K562 (cell line): Measurements from ENCODE around the gene DNAH8. TPM values are rescaled to one million over a fixed set of nuclear protein-coding genes. Genes with fewer than 3 reads are reported as not detected.

Experiments used
- ATF7 ChIP-seq: fragments of 450-650 bp; IDR thresholded peaks from 2 replicates; pipeline ENCODE4 v1.7.1; 2014; ENCODE audit warnings: mild to moderate bottlenecking, moderate library complexity
- CBX3 ChIP-seq, 2 experiments: IDR thresholded peaks; 1 replicate in 1 of 2; 2 replicates in 1 of 2; pipeline ENCODE4 v1.6.1; 2012; ENCODE audit warnings: inconsistent platforms in 2 of 2, low read length in 2 of 2, borderline replicate concordance in 1 of 2, control low read depth in 1 of 2
- CREM ChIP-seq: IDR thresholded peaks from 2 replicates; pipeline ENCODE4 v1.6.1; 2014; ENCODE audit warnings: antibody characterized with exemption, low read depth
- DMBX1 ChIP-seq: fragments of 250-450 bp; sonication (Bioruptor Pico); IDR thresholded peaks from 2 replicates; pipeline ENCODE4 v1.8.0; 2022; ENCODE audit warnings: inconsistent platforms, mild to moderate bottlenecking, moderate library complexity, borderline replicate concordance
- ESRRA ChIP-seq: fragments of 450-650 bp; IDR thresholded peaks from 2 replicates; pipeline ENCODE4 v1.6.1; 2014; ENCODE audit warnings: low read depth, mild to moderate bottlenecking, moderate library complexity, borderline replicate concordance
- ETV6 ChIP-seq, 3 experiments: fragments of 150-350 bp in 1 of 3; sonication (generic) in 1 of 3; formaldehyde crosslinking in 1 of 3; IDR thresholded peaks; 2 replicates each; pipeline versions ENCODE4 v1.6.1 to v1.8.0; 2014 to 2022; ENCODE audit warnings: borderline replicate concordance in 2 of 3, low read depth in 2 of 3, antibody characterized with exemption in 1 of 3, low read length in 1 of 3, mild to moderate bottlenecking in 1 of 3, missing genetic modification reagents in 1 of 3
- GTF2A2 ChIP-seq: IDR thresholded peaks from 2 replicates; pipeline ENCODE4 v1.6.1; 2016; ENCODE audit warnings: mild to moderate bottlenecking, missing genetic modification characterization, missing compliant biosample characterization
- MCM2 ChIP-seq: fragments of 450-650 bp; IDR thresholded peaks from 2 replicates; pipeline ENCODE4 v1.6.1; 2017; ENCODE audit warnings: low read depth, mild to moderate bottlenecking
- MEIS2 ChIP-seq: fragments of 450-650 bp; IDR thresholded peaks from 2 replicates; pipeline ENCODE4 v1.6.1; 2014; ENCODE audit warnings: mild to moderate bottlenecking; ENCODE audit not compliant: partially characterized antibody
- NR4A1 ChIP-seq, 2 experiments: fragments of 250-450 bp in 1 of 2; fragments of 450-650 bp in 1 of 2; sonication (Bioruptor Pico) in 1 of 2; IDR thresholded peaks; 2 replicates each; pipeline versions ENCODE4 v1.4.0 to v1.6.1; 2016 to 2020; ENCODE audit warnings: mild to moderate bottlenecking in 2 of 2, missing compliant biosample characterization in 1 of 2, missing genetic modification characterization in 1 of 2, moderate library complexity in 1 of 2
- SMAD4 ChIP-seq: fragments of 250-450 bp; sonication (Bioruptor Pico); conservative IDR thresholded peaks from 2 replicates; pipeline ENCODE4 v1.8.0; 2021; ENCODE audit warnings: inconsistent platforms, mild to moderate bottlenecking, moderate library complexity
- ZFP30 ChIP-seq: fragments of 250-450 bp; sonication (Bioruptor Pico); IDR thresholded peaks from 2 replicates; pipeline ENCODE4 v1.8.0; 2022; ENCODE audit warnings: moderate library complexity, mild to moderate bottlenecking, inconsistent platforms, borderline replicate concordance
- ZNF143 ChIP-seq: sonication (generic); formaldehyde crosslinking; IDR thresholded peaks from 2 replicates; pipeline ENCODE4 v1.9.0; 2022; ENCODE audit warnings: mild to moderate bottlenecking, missing genetic modification reagents
- ZNF197 ChIP-seq: fragments of 200-800 bp; sonication (Bioruptor generic); IDR thresholded peaks from 2 replicates; pipeline ENCODE4 v1.6.1; 2016; ENCODE audit warnings: low read depth, missing genetic modification characterization, missing compliant biosample characterization
- polyA plus RNA-seq, 8 experiments: library from polyadenylated mRNA; depleted of rRNA in 4 of 8; stranded (reverse) in 5 of 8; unstranded in 3 of 8; fragments of >200 nt; fragmentation: Nextera tagmentation in 2 of 8; fragmentation: Illumina TruSeq in 1 of 8; extraction: Ambion mirVana in 2 of 8; extraction: Trizol in 1 of 8; gene quantifications; 2 replicates each; pipeline versions ENCODE4 v1.2.1 to v1.2.3, GENCODE V29; 2011 to 2014; ENCODE audit warnings: inconsistent platforms in 1 of 8, missing spikeins in 1 of 8
- total RNA-seq, 7 experiments: library from RNA; depleted of rRNA in 6 of 7; stranded (reverse); fragments of >200 nt in 6 of 7; fragmentation: Illumina TruSeq in 2 of 7; extraction: Trizol in 2 of 7; gene quantifications; 2 replicates each; pipeline versions ENCODE4 v1.2.1 to v1.2.3, GENCODE V29; 2011 to 2021; ENCODE audit warnings: low replicate concordance in 1 of 7
- TF ChIP-seq, protein P1 (sequence below), 2 experiments: IDR thresholded peaks; 2 replicates each; pipeline ENCODE4 v1.6.1; 2011; ENCODE audit warnings: borderline replicate concordance in 1 of 2, control low read depth in 1 of 2, low read depth in 1 of 2, low read length in 1 of 2, mild to moderate bottlenecking in 1 of 2, mixed read lengths in 1 of 2, moderate library complexity in 1 of 2; ENCODE audit not compliant: insufficient read depth in 1 of 2, insufficient read length in 1 of 2, poor library complexity in 1 of 2, severe bottlenecking in 1 of 2; ENCODE audit errors: extremely low read depth in 1 of 2
- TF ChIP-seq, protein P2 (sequence below), 2 experiments: fragments of 250-450 bp in 1 of 2; fragments of 450-650 bp in 1 of 2; sonication (Bioruptor Pico) in 1 of 2; IDR thresholded peaks; 2 replicates each; pipeline versions ENCODE4 v1.6.1 to v1.8.0; 2016 to 2021; ENCODE audit warnings: mild to moderate bottlenecking in 2 of 2, moderate library complexity in 2 of 2, missing compliant biosample characterization in 1 of 2, missing genetic modification characterization in 1 of 2
- TF ChIP-seq, protein P3 (sequence below): fragments of 150-350 bp; IDR thresholded peaks from 2 replicates; pipeline ENCODE4 v1.6.1; 2014; ENCODE audit warnings: low read depth, mild to moderate bottlenecking, low read length, borderline replicate concordance
- TF ChIP-seq, protein P4 (sequence below): sonication (generic); formaldehyde crosslinking; IDR thresholded peaks from 2 replicates; pipeline ENCODE4 v1.8.0; 2022; ENCODE audit warnings: missing genetic modification reagents, mild to moderate bottlenecking, moderate library complexity, borderline replicate concordance

Gene DNAH8
- total and polyA plus RNA-seq, 9 of the 15 experiments (the other 6 are each of a cell fraction or from before 2014, with no cell fraction given): 1.2 to 4.2 (median 2.9) TPM

DNA sequence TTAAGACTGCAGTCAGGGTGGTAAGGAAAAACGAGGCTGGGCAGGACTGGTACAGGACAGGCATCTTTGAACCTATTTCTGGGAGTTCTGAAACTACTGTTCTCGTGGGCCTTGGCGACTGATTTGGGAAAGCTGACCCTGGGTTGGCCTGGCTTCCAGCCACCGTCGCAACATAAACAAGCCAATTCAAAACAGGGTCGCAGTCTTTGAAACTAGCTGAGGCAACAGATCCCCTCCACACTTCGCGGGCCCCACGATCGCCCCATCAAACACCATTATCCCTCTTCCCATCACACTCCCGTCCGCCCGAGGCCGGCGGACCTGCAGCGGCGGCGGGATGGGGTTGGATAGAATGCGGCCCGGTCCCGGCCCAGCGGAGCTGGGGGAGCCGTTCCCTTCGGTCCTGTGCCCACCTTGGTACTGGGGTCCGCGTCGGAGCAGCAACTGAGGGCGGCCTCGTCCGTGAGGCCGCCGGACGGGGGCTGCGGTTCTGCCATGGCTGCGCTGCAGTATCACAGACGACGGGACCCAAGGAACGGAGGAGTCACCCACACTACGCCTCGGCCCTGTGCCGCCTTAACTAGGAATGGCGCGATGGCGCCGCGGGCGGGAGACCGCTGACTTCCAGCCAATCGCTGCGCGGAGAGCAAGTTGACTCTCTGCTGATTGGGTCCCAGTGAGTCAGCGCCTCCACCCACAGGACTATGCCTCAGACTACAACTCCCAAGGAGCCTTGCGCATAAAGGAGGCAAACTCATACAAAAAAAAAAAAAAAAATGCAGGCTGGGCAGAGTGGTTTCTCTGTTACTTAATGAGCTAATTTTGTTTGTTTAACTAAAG lies 12.3 kb upstream of the DNAH8 start, which contains the start of gene GLO1 (continued):
- peak; percentile 97 for TF ChIP-seq ATF7
- TF ChIP-seq, protein P1, sequence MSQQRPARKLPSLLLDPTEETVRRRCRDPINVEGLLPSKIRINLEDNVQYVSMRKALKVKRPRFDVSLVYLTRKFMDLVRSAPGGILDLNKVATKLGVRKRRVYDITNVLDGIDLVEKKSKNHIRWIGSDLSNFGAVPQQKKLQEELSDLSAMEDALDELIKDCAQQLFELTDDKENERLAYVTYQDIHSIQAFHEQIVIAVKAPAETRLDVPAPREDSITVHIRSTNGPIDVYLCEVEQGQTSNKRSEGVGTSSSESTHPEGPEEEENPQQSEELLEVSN (IDR thresholded peaks at IDR 0.05; ENCODE audit: borderline replicate concordance in 1 of 2, extremely low read depth in 1 of 2, insufficient read depth in 1 of 2, insufficient read length in 1 of 2, low read depth in 1 of 2, low read length in 1 of 2, poor library complexity in 1 of 2, severe bottlenecking in 1 of 2): peak; percentile 99 to 100
- TF ChIP-seq ZNF197 (CRISPR knock-in tag): no peak
- peak; percentile 81 for TF ChIP-seq CREM
- TF ChIP-seq MEIS2: no peak
- TF ChIP-seq MCM2: no peak
- peak; percentile 74 for TF ChIP-seq SMAD4
- TF ChIP-seq DMBX1 (CRISPR knock-in tag): no peak
- peak; percentile 89 for TF ChIP-seq ZNF143
- TF ChIP-seq, protein P2, sequence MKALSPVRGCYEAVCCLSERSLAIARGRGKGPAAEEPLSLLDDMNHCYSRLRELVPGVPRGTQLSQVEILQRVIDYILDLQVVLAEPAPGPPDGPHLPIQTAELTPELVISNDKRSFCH (CRISPR knock-in tag; IDR thresholded peaks at IDR 0.05): no peak
- TF ChIP-seq, protein P2 (tag; IDR thresholded peaks at IDR 0.05): peak; percentile 85
- TF ChIP-seq GTF2A2: peak; percentile 66
- TF ChIP-seq, protein P3, sequence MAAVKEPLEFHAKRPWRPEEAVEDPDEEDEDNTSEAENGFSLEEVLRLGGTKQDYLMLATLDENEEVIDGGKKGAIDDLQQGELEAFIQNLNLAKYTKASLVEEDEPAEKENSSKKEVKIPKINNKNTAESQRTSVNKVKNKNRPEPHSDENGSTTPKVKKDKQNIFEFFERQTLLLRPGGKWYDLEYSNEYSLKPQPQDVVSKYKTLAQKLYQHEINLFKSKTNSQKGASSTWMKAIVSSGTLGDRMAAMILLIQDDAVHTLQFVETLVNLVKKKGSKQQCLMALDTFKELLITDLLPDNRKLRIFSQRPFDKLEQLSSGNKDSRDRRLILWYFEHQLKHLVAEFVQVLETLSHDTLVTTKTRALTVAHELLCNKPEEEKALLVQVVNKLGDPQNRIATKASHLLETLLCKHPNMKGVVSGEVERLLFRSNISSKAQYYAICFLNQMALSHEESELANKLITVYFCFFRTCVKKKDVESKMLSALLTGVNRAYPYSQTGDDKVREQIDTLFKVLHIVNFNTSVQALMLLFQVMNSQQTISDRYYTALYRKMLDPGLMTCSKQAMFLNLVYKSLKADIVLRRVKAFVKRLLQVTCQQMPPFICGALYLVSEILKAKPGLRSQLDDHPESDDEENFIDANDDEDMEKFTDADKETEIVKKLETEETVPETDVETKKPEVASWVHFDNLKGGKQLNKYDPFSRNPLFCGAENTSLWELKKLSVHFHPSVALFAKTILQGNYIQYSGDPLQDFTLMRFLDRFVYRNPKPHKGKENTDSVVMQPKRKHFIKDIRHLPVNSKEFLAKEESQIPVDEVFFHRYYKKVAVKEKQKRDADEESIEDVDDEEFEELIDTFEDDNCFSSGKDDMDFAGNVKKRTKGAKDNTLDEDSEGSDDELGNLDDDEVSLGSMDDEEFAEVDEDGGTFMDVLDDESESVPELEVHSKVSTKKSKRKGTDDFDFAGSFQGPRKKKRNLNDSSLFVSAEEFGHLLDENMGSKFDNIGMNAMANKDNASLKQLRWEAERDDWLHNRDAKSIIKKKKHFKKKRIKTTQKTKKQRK: no peak
- peak in 1 of 2 experiments; percentile 69; a peak in 1 of 3 replicates for TF ChIP-seq CBX3 (IDR thresholded peaks at IDR 0.05; ENCODE audit: borderline replicate concordance in 1 of 2, low read length in 2 of 2)
- no peak for TF ChIP-seq ZFP30 (CRISPR knock-in tag)
- TF ChIP-seq NR4A1 (CRISPR knock-in tag; IDR thresholded peaks at IDR 0.05): 0 out of 2 replicates have a peak, but pooled peaks have one; percentile 67
- TF ChIP-seq NR4A1 (tag; IDR thresholded peaks at IDR 0.05): no peak; the same call in 1 of the 2 replicates
- peak; percentile 57; the same call in 1 of the 2 replicates for TF ChIP-seq ESRRA
- TF ChIP-seq, protein P4, sequence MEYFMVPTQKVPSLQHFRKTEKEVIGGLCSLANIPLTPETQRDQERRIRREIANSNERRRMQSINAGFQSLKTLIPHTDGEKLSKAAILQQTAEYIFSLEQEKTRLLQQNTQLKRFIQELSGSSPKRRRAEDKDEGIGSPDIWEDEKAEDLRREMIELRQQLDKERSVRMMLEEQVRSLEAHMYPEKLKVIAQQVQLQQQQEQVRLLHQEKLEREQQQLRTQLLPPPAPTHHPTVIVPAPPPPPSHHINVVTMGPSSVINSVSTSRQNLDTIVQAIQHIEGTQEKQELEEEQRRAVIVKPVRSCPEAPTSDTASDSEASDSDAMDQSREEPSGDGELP (CRISPR knock-in tag): peak; percentile 81
- no peak for TF ChIP-seq ETV6 (IDR thresholded peaks at IDR 0.05; ENCODE audit: borderline replicate concordance in 1 of 2, low read depth in 2 of 2, low read length in 1 of 2)
- no peak for TF ChIP-seq ETV6 (CRISPR knock-in tag; IDR thresholded peaks at IDR 0.05; ENCODE audit: borderline replicate concordance)
